Breast epithelium (tissue), 4 donors: ENCODE results near the gene PSME2. TPM values are rescaled to one million over a fixed set of nuclear protein-coding genes. Genes with fewer than 3 reads are reported as not detected.
A peak's percentile ranks its signal among the peaks of the same experiment; 100 is the strongest.

Experiments used
- DNase-seq, 2 donors: peaks; one replicate each; pipeline ENCODE4 v3.0.0-alpha.2; 2019; ENCODE audit warnings: low spot score in 2 of 2
- H3K27ac ChIP-seq, 2 donors: fragments of 200-600 bp; sonication (generic) in 1 of 2; one replicate each; pipeline ENCODE4 v1.5.1; 2016 to 2019; ENCODE audit warnings: mild to moderate bottlenecking in 1 of 2
- H3K27me3 ChIP-seq, 2 donors: fragments of 200-600 bp; sonication (generic) in 1 of 2; one replicate each; pipeline versions ENCODE4 v1.5.1 to v1.6.0; 2017 to 2019; ENCODE audit warnings: control low read depth in 1 of 2, mild to moderate bottlenecking in 1 of 2
- H3K36me3 ChIP-seq: fragments of 200-600 bp; one replicate; pipeline ENCODE4 v1.5.1; 2019
- H3K4me1 ChIP-seq, 2 donors: fragments of 200-600 bp; sonication (generic); one replicate each; pipeline ENCODE4 v1.5.1; 2016 to 2019; ENCODE audit warnings: control low read depth in 1 of 2
- H3K4me3 ChIP-seq, 3 donors: fragments of 200-600 bp; sonication (generic); 1 replicate in 2 of 3; 2 replicates in 1 of 3; pipeline ENCODE4 v1.5.1; 2016 to 2019; ENCODE audit warnings: mild to moderate bottlenecking in 3 of 3, moderate library complexity in 2 of 3
- H3K9me3 ChIP-seq, 2 donors: fragments of 200-600 bp; sonication (generic) in 1 of 2; one replicate each; pipeline ENCODE4 v1.5.1; 2016 to 2019; ENCODE audit warnings: control low read depth in 1 of 2
- CTCF ChIP-seq, 3 donors: fragments of 450-650 bp; IDR thresholded peaks; one replicate each; pipeline ENCODE4 v1.5.1; 2016 to 2017; ENCODE audit warnings: antibody characterized with exemption in 3 of 3, mild to moderate bottlenecking in 3 of 3, moderate library complexity in 3 of 3
- POLR2A ChIP-seq: fragments of 450-650 bp; IDR thresholded peaks from one replicate; pipeline ENCODE4 v1.6.1; 2016; ENCODE audit warnings: antibody characterized with exemption, mild to moderate bottlenecking, moderate library complexity
- POLR2AphosphoS5 ChIP-seq, 3 donors: sonication (generic); formaldehyde crosslinking; IDR thresholded peaks; one replicate each; pipeline ENCODE4 v1.6.1; 2017; ENCODE audit warnings: antibody characterized with exemption in 3 of 3
- intact Hi-C: fragments of 100-400 bp; cut with DNase I; formaldehyde crosslinking; loops from one replicate; pipeline ENCODE4 v1.15.1; 2023; ENCODE audit warnings: low total_unique reads
- total RNA-seq, 3 donors: library from RNA; depleted of rRNA; stranded (reverse); fragments of >200 nt; gene quantifications; one replicate each; pipeline ENCODE4 v1.1.0, GENCODE V29; 2016

PSME2 gene
- total RNA-seq, 3 donors from 2014 or later: 22.1 to 69.2 (median 62.1) TPM

GRCh38 chr14:24141097-24141880, 5.1 kb downstream of the PSME2 start, which contains the start of gene EMC9:
EMC9 (minus strand) TSS chr14:24141591; CDS start chr14:24141304, 287 bp downstream.
- Histone ChIP-seq H3K27me3 (no peaks in the 10 kb centered on the region), H3K9me3 (no peaks in the 10 kb centered on the region), H3K36me3 (no peaks in the 10 kb centered on the region), H3K4me3 (peak within 1 kb of the TSS; percentile 74 to 81 (median 77)), H3K27ac (peak within 1 kb of the TSS; percentile 86 to 95), H3K4me1 (peaks cover 5 to 25% of the 10 kb centered on the region in 2 donors)
- DNase-seq: peak; percentile 100
- intact Hi-C loops: no loop called here
- TF ChIP-seq POLR2AphosphoS5 (IDR thresholded peaks at IDR 0.05) (peak in 2 of 3 donors; percentile 58 to 71), POLR2A (peak; percentile 64), CTCF (IDR thresholded peaks at IDR 0.05) (peak; percentile 62 to 75 (median 75))

GRCh38 chr14:24139272-24139934, 7.0 kb downstream of the PSME2 start:
- H3K4me3 ChIP-seq: no peak overlapping the region
- H3K4me1 ChIP-seq: peaks cover 5 to 16% of the 10 kb centered on the region in 2 donors
- H3K36me3 ChIP-seq: no peaks in the 10 kb centered on the region
- no peaks in the 10 kb centered on the region for H3K27me3 ChIP-seq
- H3K27ac ChIP-seq: peak overlapping the region in 1 of 2 donors; percentile 86
- intact Hi-C loops: no loop called here
- TF ChIP-seq CTCF (IDR thresholded peaks at IDR 0.05) (no peak), POLR2AphosphoS5 (IDR thresholded peaks at IDR 0.05) (no peak), POLR2A (no peak)
- no peak for DNase-seq
- no peaks in the 10 kb centered on the region for H3K9me3 ChIP-seq

GRCh38 chr14:24138396-24139271, 7.8 kb downstream of the PSME2 start:
- H3K9me3 ChIP-seq: no peaks in the 10 kb centered on the region
- no peaks in the 10 kb centered on the region for H3K27me3 ChIP-seq
- no peaks in the 10 kb centered on the region for H3K36me3 ChIP-seq
- TF ChIP-seq POLR2A: no peak
- no peak for TF ChIP-seq CTCF (IDR thresholded peaks at IDR 0.05)
- TF ChIP-seq POLR2AphosphoS5 (IDR thresholded peaks at IDR 0.05): no peak
- intact Hi-C loops: no loop called here
- DNase-seq: no peak
- H3K4me1 ChIP-seq: peaks cover 5 to 16% of the 10 kb centered on the region in 2 donors
- H3K27ac ChIP-seq: peak overlapping the region; percentile 49 to 86
- no peak overlapping the region for H3K4me3 ChIP-seq

- no peak for DNase-seq
- peak overlapping the region; percentile 49 to 92 for H3K27ac ChIP-seq
Observed at GRCh38 chr14:24137529-24138395, 8.6 kb downstream of the PSME2 start.

More at GRCh38 chr14:24137529-24138395, 8.6 kb downstream of the PSME2 start:
- Histone ChIP-seq H3K36me3 (no peaks in the 10 kb centered on the region), H3K9me3 (no peaks in the 10 kb centered on the region), H3K4me3 (no peak overlapping the region), H3K4me1 (peaks cover 5 to 16% of the 10 kb centered on the region in 2 donors), H3K27me3 (no peaks in the 10 kb centered on the region)
- intact Hi-C loops: no loop called here
- TF ChIP-seq POLR2AphosphoS5 (IDR thresholded peaks at IDR 0.05): no peak
- no peak for TF ChIP-seq CTCF (IDR thresholded peaks at IDR 0.05)
